Uterus (tissue), 4 donors: ENCODE measurements around the gene PES1. TPM values are rescaled to one million over a fixed set of nuclear protein-coding genes. Genes with fewer than 3 reads are reported as not detected.
"Not testable (repeated sequence)": the region's sequence is repeated elsewhere in the genome, so short reads cannot be mapped to it uniquely, and the experiment has no call there.

ENCODE experiments used
- DNase-seq, 2 donors: peaks; one replicate each; pipeline ENCODE4 v3.0.0-alpha.2; 2019 to 2020
- H3K27ac ChIP-seq, 2 donors: fragments of 200-600 bp; sonication (generic); 1 replicate in 1 of 2; 2 replicates in 1 of 2; pipeline ENCODE4 v1.5.1; 2016 to 2018
- H3K27me3 ChIP-seq, 2 donors: fragments of 200-600 bp; sonication (generic); one replicate each; pipeline ENCODE4 v1.5.1; 2018 to 2019; ENCODE audit warnings: control low read depth in 1 of 2
- H3K36me3 ChIP-seq, 2 donors: fragments of 200-600 bp; sonication (generic); one replicate each; pipeline ENCODE4 v1.5.1; 2019; ENCODE audit warnings: control low read depth in 1 of 2
- H3K4me1 ChIP-seq, 2 donors: fragments of 200-600 bp; sonication (generic); one replicate each; pipeline ENCODE4 v1.5.1; 2018 to 2019; ENCODE audit warnings: control low read depth in 1 of 2
- H3K4me3 ChIP-seq, 2 donors: fragments of 200-600 bp; sonication (generic); 1 replicate in 1 of 2; 2 replicates in 1 of 2; pipeline ENCODE4 v1.5.1; 2018 to 2019; ENCODE audit warnings: mild to moderate bottlenecking in 1 of 2
- H3K9me3 ChIP-seq, 2 donors: fragments of 200-600 bp; sonication (generic); one replicate each; pipeline ENCODE4 v1.5.1; 2019; ENCODE audit warnings: control low read depth in 1 of 2
- CTCF ChIP-seq, 4 experiments: fragments of 200-600 bp in 2 of 4; fragments of 450-650 bp in 2 of 4; sonication (generic) in 2 of 4; IDR thresholded peaks; one replicate each; pipeline ENCODE4 v1.5.1; 2016 to 2019; ENCODE audit warnings: antibody characterized with exemption in 4 of 4, mild to moderate bottlenecking in 2 of 4, moderate library complexity in 1 of 4
- POLR2A ChIP-seq, 2 donors: fragments of 450-650 bp; IDR thresholded peaks; one replicate each; pipeline ENCODE4 v1.6.1; 2016; ENCODE audit warnings: antibody characterized with exemption in 2 of 2, mild to moderate bottlenecking in 1 of 2, moderate library complexity in 1 of 2
- intact Hi-C: fragments of 100-400 bp; cut with DNase I; formaldehyde crosslinking; loops from one replicate; pipeline ENCODE4 v1.15.1; 2023; ENCODE audit warnings: low total_unique reads
- total RNA-seq, 4 donors: library from RNA; depleted of rRNA in 3 of 4; stranded (reverse); fragments of >200 nt in 3 of 4; gene quantifications; one replicate each; pipeline versions ENCODE4 v1.1.0 to v1.2.4, GENCODE V29; 2014 to 2023
- donor health status: DM: yes; HTN: yes; CAD: no.

Gene PES1
- total RNA-seq, 4 donors from 2014 or later = 13.5 to 67.5 (median 44.9) TPM

- Histone ChIP-seq H3K4me3 (no peak overlapping the region), H3K9me3 (no peaks in the 10 kb centered on the region), H3K27ac (no peak overlapping the region), H3K27me3 (no peaks in the 10 kb centered on the region), H3K36me3 (no peaks in the 10 kb centered on the region), H3K4me1 (peaks cover 0 to 15% of the 10 kb centered on the region in 2 donors)
- intact Hi-C loops = no loop called here
- no peak for DNase-seq
- TF ChIP-seq CTCF (IDR thresholded peaks at IDR 0.05) (no peak), POLR2A (IDR thresholded peaks at IDR 0.05) (no peak)
These were observed 19.5 kb downstream of the PES1 start for GRCh38 chr22:30572210-30572609.

DNA sequence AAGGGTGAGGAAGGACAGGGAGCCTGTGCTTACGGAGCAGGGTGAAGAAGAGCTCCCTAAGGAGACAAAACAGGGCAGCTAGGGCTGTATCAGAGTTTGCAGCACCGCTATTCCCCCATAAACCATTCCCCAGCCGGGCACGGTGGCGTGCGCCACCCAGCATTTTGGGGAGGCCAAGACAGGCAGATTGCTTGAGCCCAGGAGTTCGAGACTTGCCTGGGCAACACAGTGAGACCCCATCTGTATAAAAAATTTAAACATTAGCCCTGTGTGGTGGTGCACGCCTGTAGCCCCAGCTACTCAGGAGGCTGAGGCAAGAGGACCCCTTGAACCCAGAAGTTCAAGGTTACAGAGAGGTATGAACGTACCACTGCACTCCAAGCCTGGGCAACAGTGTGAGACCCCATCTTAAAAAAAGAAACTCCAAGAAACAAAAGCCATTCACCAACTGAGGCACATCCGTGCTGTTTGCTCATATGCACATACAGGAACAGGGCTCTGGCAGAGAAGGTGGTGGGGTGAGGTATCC lies 22.0 kb downstream of the PES1 start:
- Histone ChIP-seq H3K4me1 (peaks cover 0 to 2% of the 10 kb centered on the region in 2 donors), H3K9me3 (no peaks in the 10 kb centered on the region), H3K4me3 (no peak overlapping the region), H3K27ac (no peak overlapping the region), H3K27me3 (no peaks in the 10 kb centered on the region), H3K36me3 (no peaks in the 10 kb centered on the region)
- no peak for DNase-seq
- intact Hi-C loops = no loop called here
- TF ChIP-seq POLR2A (IDR thresholded peaks at IDR 0.05) = no peak
- no peak for TF ChIP-seq CTCF (IDR thresholded peaks at IDR 0.05)

DNA sequence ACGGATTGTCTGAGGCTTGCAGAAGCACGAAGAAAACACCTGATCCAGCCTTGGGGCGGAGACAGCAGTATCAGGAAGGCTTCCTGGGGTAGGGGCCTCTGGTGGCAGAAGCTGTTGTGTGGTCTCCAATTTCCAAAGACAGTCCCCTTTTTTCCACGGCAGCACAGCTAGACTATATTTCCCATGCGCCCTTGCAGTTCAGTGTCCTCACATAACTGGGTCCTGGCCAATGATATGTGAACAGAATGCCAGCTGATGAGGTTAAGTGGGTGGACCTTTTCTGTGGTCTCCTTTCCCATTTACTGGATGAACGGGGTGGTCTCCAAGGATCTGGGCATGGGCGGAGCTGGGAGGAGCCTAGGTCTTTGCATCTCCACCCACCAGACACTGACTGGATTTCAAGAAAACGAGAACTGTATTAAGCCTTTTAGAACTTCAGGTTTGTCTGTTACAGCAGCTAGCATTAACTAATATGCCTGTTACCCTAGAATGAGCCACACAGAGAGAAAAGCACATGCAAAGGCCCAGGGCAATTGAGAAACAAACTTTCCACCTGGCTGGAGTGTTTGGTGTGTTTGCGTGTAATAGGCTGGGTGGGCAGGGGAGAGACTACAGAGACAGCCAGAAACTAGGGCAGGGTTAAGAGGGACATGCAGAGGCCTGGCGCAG lies 23.4 kb downstream of the PES1 start:
- Histone ChIP-seq H3K27ac (no peak overlapping the region), H3K36me3 (no peaks in the 10 kb centered on the region), H3K27me3 (no peaks in the 10 kb centered on the region), H3K4me1 (no peaks in the 10 kb centered on the region), H3K4me3 (no peak overlapping the region), H3K9me3 (no peaks in the 10 kb centered on the region)
- no peak for DNase-seq
- no peak for TF ChIP-seq CTCF (IDR thresholded peaks at IDR 0.05)
- intact Hi-C loops = no loop called here

GRCh38 chr22:30567277-30567676 lies 24.4 kb downstream of the PES1 start:
- H3K4me3 ChIP-seq, H3K27ac ChIP-seq, H3K27me3 ChIP-seq, intact Hi-C loops, H3K4me1 ChIP-seq, DNase-seq, H3K36me3 ChIP-seq, H3K9me3 ChIP-seq: not testable (repeated sequence)

- no peak for DNase-seq
- Histone ChIP-seq H3K36me3 (no peaks in the 10 kb centered on the region), H3K4me1 (no peaks in the 10 kb centered on the region), H3K4me3 (no peak overlapping the region), H3K27me3 (no peaks in the 10 kb centered on the region), H3K9me3 (no peaks in the 10 kb centered on the region), H3K27ac (no peak overlapping the region)
- TF ChIP-seq POLR2A (IDR thresholded peaks at IDR 0.05) = no peak
- intact Hi-C loops = no loop called here
These were observed 25.6 kb downstream of the PES1 start for GRCh38 chr22:30566125-30566524.

GRCh38 chr22:30565341-30565740 lies 26.4 kb downstream of the PES1 start:
- H3K9me3 ChIP-seq = no peaks in the 10 kb centered on the region

More at GRCh38 chr22:30565341-30565740, 26.4 kb downstream of the PES1 start:
- Histone ChIP-seq H3K27me3 (no peaks in the 10 kb centered on the region), H3K4me3 (no peak overlapping the region), H3K27ac (no peak overlapping the region), H3K4me1 (no peaks in the 10 kb centered on the region), H3K36me3 (no peaks in the 10 kb centered on the region)
- intact Hi-C loops = no loop called here
- DNase-seq = no peak
- TF ChIP-seq CTCF (IDR thresholded peaks at IDR 0.05) = no peak
- no peak for TF ChIP-seq POLR2A (IDR thresholded peaks at IDR 0.05)
